Stomach smooth muscle (tissue), 2 donors: ENCODE measurements around the gene HLA-DRA.
"Not testable (repeated sequence)": the region's sequence is repeated elsewhere in the genome, so short reads cannot be mapped to it uniquely, and the experiment has no call there.

Source experiments
- H3K27ac ChIP-seq: one replicate; pipeline ENCODE4 v1.7.0; 2013; ENCODE audit warnings: mild to moderate bottlenecking, low read length, inconsistent platforms
- H3K27me3 ChIP-seq, 2 donors: one replicate each; pipeline ENCODE4 v1.7.0; 2013; ENCODE audit warnings: low read length in 2 of 2; ENCODE audit not compliant: insufficient read depth in 2 of 2, control insufficient read depth in 1 of 2
- H3K36me3 ChIP-seq, 2 donors: one replicate each; pipeline ENCODE4 v1.7.0; 2013; ENCODE audit warnings: low read length in 2 of 2; ENCODE audit not compliant: control insufficient read depth in 2 of 2, insufficient read depth in 2 of 2
- H3K4me1 ChIP-seq: one replicate; pipeline ENCODE4 v1.7.0; 2013; ENCODE audit warnings: low read length; ENCODE audit not compliant: control insufficient read depth, insufficient read depth
- H3K4me3 ChIP-seq, 2 donors: one replicate each; pipeline ENCODE4 v1.7.0; 2013; ENCODE audit warnings: low read length in 2 of 2
- H3K9ac ChIP-seq, 2 donors: one replicate each; pipeline ENCODE4 v1.7.0; 2013; ENCODE audit warnings: low read length in 2 of 2, mild to moderate bottlenecking in 1 of 2
- H3K9me3 ChIP-seq, 2 donors: one replicate each; pipeline ENCODE4 v1.7.0; 2013; ENCODE audit warnings: low read length in 2 of 2; ENCODE audit not compliant: control insufficient read depth in 2 of 2
- donor health status: healthy.
- donor health status: Pancreatic carcinoma.

Gene HLA-DRA

GRCh38 chr6:32449088-32449736 lies 9.5 kb downstream of the HLA-DRA start:
- Histone ChIP-seq H3K4me1 (no peaks in the 10 kb centered on the region), H3K4me3 (no peak overlapping the region), H3K9me3 (no peaks in the 10 kb centered on the region), H3K27me3 (peaks cover 2 to 4% of the 10 kb centered on the region in 2 donors), H3K27ac (no peak overlapping the region), H3K36me3 (no peaks in the 10 kb centered on the region), H3K9ac (no peak overlapping the region)

- no peaks in the 10 kb centered on the region for H3K36me3 ChIP-seq
- no peaks in the 10 kb centered on the region for H3K9me3 ChIP-seq
- H3K9ac ChIP-seq, result no peak overlapping the region
- H3K27ac ChIP-seq, result no peak overlapping the region
- no peak overlapping the region for H3K4me3 ChIP-seq
- no peaks in the 10 kb centered on the region for H3K4me1 ChIP-seq
- peaks cover 4 to 7% of the 10 kb centered on the region in 2 donors for H3K27me3 ChIP-seq
Observed at GRCh38 chr6:32457054-32457453, 17.4 kb downstream of the HLA-DRA start.

- Histone ChIP-seq H3K27ac (no peak overlapping the region), H3K9ac (no peak overlapping the region), H3K9me3 (no peaks in the 10 kb centered on the region), H3K4me3 (no peak overlapping the region), H3K4me1 (no peaks in the 10 kb centered on the region), H3K36me3 (no peaks in the 10 kb centered on the region), H3K27me3 (peaks cover 0 to 5% of the 10 kb centered on the region in 2 donors)
Observed at GRCh38 chr6:32459781-32460424, 20.2 kb downstream of the HLA-DRA start.

- H3K9me3 ChIP-seq, result no peaks in the 10 kb centered on the region
- H3K4me3 ChIP-seq, result no peak overlapping the region
- H3K36me3 ChIP-seq, result no peaks in the 10 kb centered on the region
Observed at GRCh38 chr6:32460528-32460927, 20.8 kb downstream of the HLA-DRA start.

GRCh38 chr6:32461493-32461892 lies 21.8 kb downstream of the HLA-DRA start:
- H3K4me1 ChIP-seq, result no peaks in the 10 kb centered on the region
- H3K9ac ChIP-seq, result no peak overlapping the region
- no peaks in the 10 kb centered on the region for H3K9me3 ChIP-seq
- no peak overlapping the region for H3K27ac ChIP-seq
- H3K36me3 ChIP-seq, result no peaks in the 10 kb centered on the region
- H3K4me3 ChIP-seq, result no peak overlapping the region
- H3K27me3 ChIP-seq, result peaks cover 0 to 5% of the 10 kb centered on the region in 2 donors

More at GRCh38 chr6:32460528-32460927, 20.8 kb downstream of the HLA-DRA start:
- Histone ChIP-seq H3K27ac (no peak overlapping the region), H3K9ac (no peak overlapping the region), H3K4me1 (no peaks in the 10 kb centered on the region), H3K27me3 (peaks cover 0 to 5% of the 10 kb centered on the region in 2 donors)

GRCh38 chr6:32462609-32463008 lies 22.9 kb downstream of the HLA-DRA start:
- Histone ChIP-seq H3K4me3 (no peak overlapping the region), H3K9ac (no peak overlapping the region), H3K9me3 (no peaks in the 10 kb centered on the region), H3K27me3 (peaks cover 0 to 5% of the 10 kb centered on the region in 2 donors), H3K27ac (no peak overlapping the region), H3K4me1 (no peaks in the 10 kb centered on the region), H3K36me3 (no peaks in the 10 kb centered on the region)

- not testable (repeated sequence) for H3K36me3 ChIP-seq, H3K4me3 ChIP-seq, H3K27ac ChIP-seq
Observed at GRCh38 chr6:32467743-32468503, 28.2 kb downstream of the HLA-DRA start.

GRCh38 chr6:32472781-32473375 lies 33.2 kb downstream of the HLA-DRA start:
- H3K27ac ChIP-seq, result no peak overlapping the region
- no peaks in the 10 kb centered on the region for H3K4me1 ChIP-seq
- no peak overlapping the region for H3K4me3 ChIP-seq
- no peak overlapping the region for H3K9ac ChIP-seq
- no peaks in the 10 kb centered on the region for H3K9me3 ChIP-seq
- H3K27me3 ChIP-seq, result peaks cover 0 to 5% of the 10 kb centered on the region in 2 donors
- no peaks in the 10 kb centered on the region for H3K36me3 ChIP-seq

More at GRCh38 chr6:32467743-32468503, 28.2 kb downstream of the HLA-DRA start:
- H3K9me3 ChIP-seq, H3K9ac ChIP-seq, H3K27me3 ChIP-seq, H3K4me1 ChIP-seq: not testable (repeated sequence)

- H3K9ac ChIP-seq, H3K27ac ChIP-seq, H3K4me1 ChIP-seq, H3K4me3 ChIP-seq, H3K27me3 ChIP-seq, H3K36me3 ChIP-seq, H3K9me3 ChIP-seq: not testable (repeated sequence)
Observed at GRCh38 chr6:32473376-32474348, 34.0 kb downstream of the HLA-DRA start.
